AG09309 (cell line): ENCODE data around the gene PRKN.

ENCODE experiments used
- DNase-seq: peaks from one replicate; pipeline ENCODE4 v3.0.0-alpha.2; 2010; ENCODE audit warnings: low read depth
- H3K4me3 ChIP-seq: 2 replicates; pipeline ENCODE4 v1.5.1; 2011; ENCODE audit warnings: mild to moderate bottlenecking, low read depth, low read length, moderate library complexity; ENCODE audit not compliant: control insufficient read depth
- TF ChIP-seq, protein P1 (sequence below): IDR thresholded peaks from 2 replicates; pipeline ENCODE4 v1.5.1; 2011; ENCODE audit warnings: mild to moderate bottlenecking, low read depth, low read length, inconsistent platforms; ENCODE audit not compliant: insufficient read depth, control insufficient read depth; ENCODE audit errors: missing control alignments

Gene PRKN

DNA sequence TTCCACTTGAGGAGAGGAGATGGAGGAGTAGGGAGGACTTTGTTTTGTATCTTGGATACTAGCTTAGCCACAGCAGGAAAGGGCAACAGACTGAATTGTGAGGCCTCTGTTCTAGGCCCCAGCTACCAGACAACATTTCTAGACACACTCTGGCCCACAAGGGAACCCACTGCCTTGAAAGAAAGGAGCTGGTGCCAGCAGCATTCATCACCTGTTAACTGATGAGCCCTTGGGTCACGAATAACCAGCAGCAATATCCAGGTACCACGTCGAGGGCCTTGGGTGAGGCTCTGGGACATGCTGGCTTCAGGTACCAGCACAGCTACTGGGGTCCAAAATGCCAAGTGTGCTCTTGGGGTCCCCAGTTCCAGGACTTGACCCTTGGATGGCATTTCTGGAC is 165.5 kb downstream of the PRKN start:
- TF ChIP-seq, protein P1, sequence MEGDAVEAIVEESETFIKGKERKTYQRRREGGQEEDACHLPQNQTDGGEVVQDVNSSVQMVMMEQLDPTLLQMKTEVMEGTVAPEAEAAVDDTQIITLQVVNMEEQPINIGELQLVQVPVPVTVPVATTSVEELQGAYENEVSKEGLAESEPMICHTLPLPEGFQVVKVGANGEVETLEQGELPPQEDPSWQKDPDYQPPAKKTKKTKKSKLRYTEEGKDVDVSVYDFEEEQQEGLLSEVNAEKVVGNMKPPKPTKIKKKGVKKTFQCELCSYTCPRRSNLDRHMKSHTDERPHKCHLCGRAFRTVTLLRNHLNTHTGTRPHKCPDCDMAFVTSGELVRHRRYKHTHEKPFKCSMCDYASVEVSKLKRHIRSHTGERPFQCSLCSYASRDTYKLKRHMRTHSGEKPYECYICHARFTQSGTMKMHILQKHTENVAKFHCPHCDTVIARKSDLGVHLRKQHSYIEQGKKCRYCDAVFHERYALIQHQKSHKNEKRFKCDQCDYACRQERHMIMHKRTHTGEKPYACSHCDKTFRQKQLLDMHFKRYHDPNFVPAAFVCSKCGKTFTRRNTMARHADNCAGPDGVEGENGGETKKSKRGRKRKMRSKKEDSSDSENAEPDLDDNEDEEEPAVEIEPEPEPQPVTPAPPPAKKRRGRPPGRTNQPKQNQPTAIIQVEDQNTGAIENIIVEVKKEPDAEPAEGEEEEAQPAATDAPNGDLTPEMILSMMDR, result no peak
- no peak overlapping the region for H3K4me3 ChIP-seq
- no peak for DNase-seq

DNA sequence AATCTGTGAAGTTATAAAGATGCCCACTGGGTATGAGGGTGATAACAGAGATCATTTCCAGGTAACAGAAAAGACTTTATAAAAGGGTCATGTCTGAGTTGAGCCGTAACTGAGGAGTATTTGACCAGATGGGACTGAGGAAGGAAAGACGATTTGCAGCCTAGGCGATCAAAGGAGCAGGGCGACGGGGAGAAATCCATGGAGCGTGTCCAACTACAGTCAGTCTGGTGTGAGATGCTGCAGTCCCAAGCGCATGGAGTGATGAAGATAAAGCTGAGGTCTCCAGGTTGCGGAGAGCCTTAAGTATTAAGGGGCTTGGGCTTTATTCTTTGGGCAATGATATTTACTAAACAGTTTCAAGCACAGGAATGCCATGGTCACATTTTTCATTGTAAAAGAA is 166.7 kb downstream of the PRKN start:
- H3K4me3 ChIP-seq, result no peak overlapping the region
- TF ChIP-seq, protein P1, result no peak
- DNase-seq, result no peak

DNA sequence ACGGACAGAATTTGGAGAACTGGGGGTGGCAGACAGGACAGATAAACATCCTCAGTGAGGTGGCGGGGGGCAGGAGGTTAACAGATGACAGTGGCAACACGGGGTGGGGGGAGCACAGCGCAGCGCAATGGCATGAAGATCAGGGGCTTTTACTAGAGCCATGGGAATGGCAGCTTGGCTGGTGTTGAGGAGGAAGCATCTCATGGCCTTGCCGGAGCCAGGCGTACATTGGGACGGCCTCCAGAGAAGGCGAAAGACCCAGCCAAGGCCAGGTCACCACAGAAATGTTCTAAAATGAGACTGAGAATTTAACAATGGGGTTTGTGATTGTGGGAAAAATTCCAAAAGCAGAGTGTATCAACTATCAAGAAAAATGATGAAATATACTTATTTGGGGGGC is 173.0 kb downstream of the PRKN start:
- H3K4me3 ChIP-seq, result no peak overlapping the region
- TF ChIP-seq, protein P1, result no peak

GRCh38 chr6:162546905-162547304 is 180.7 kb downstream of the PRKN start:
- H3K4me3 ChIP-seq, result no peak overlapping the region
- TF ChIP-seq, protein P1, result no peak
- DNase-seq, result no peak

More for the DNA sequence above, 173.0 kb downstream of the PRKN start:
- no peak for DNase-seq

GRCh38 chr6:162543221-162543620 is 184.3 kb downstream of the PRKN start:
- DNase-seq, result no peak
- H3K4me3 ChIP-seq, result no peak overlapping the region
- TF ChIP-seq, protein P1, result no peak

GRCh38 chr6:162541019-162541601 is 186.5 kb downstream of the PRKN start:
- TF ChIP-seq, protein P1, result no peak
- no peak overlapping the region for H3K4me3 ChIP-seq
- no peak for DNase-seq

DNA sequence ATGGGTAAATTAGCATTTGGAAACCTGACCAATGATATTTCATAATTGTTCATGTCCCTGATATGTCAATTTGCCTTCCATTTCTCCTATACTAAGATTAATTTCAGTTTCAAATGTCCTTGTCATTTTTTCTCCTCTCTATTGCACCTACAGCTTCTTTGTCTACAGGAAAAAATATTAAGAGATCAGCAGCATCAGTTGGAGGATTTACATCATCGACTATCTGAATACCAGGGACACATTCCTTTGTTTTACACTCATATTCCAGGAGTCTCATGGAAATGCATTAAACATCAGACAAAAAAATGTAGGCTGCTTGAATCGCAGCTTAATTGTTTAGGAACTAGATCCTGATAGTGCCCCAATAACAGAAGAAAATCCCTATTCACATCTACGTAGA is 188.2 kb downstream of the PRKN start:
- DNase-seq, result no peak
- TF ChIP-seq, protein P1, result no peak
- no peak overlapping the region for H3K4me3 ChIP-seq
